H1 (cell line): Measurements from ENCODE around the gene LCNL1. TPM values are rescaled to one million over a fixed set of nuclear protein-coding genes. Genes with fewer than 3 reads are reported as not detected.
A peak's percentile ranks its signal among the peaks of the same experiment; 100 is the strongest.

ENCODE experiments used
- CTCF ChIA-PET: fragments of 300-600 bp; sonication (Branson Sonifier 250); formaldehyde crosslinking; loops from one replicate; lab custom pipeline; 2021; ENCODE audit not compliant: partially characterized antibody; lab: Charles Lee
- POLR2A ChIA-PET: fragments of 300-600 bp; sonication (Branson Sonifier 250); formaldehyde crosslinking; loops from one replicate; lab custom pipeline; 2021; ENCODE audit warnings: inconsistent platforms; ENCODE audit not compliant: partially characterized antibody; lab: Charles Lee
- DNase-seq, 2 experiments: peaks; one replicate each; pipeline versions ENCODE4 v3.0.0 to v3.0.0-alpha.2; 2010 to 2022; ENCODE audit warnings: low spot score in 2 of 2, low read depth in 1 of 2, mixed read lengths in 1 of 2
- FAIRE-seq: peaks from 2 replicates; lab custom pipeline; 2011; peaks lifted over from hg19 to GRCh38; lab: Jason Lieb, UNC
- H2AFZ ChIP-seq: 2 replicates; pipeline ENCODE4 v1.8.1; 2012; ENCODE audit warnings: low read length, inconsistent platforms
- H2AK5ac ChIP-seq: 2 replicates; pipeline ENCODE4 v1.6.1; 2013; ENCODE audit warnings: low read depth, low read length
- H2BK120ac ChIP-seq: replicated peaks from 2 replicates; pipeline ENCODE3; 2013; ENCODE audit warnings: low read depth, low read length, inconsistent platforms
- H2BK12ac ChIP-seq: 2 replicates; pipeline ENCODE4 v1.6.1; 2013; ENCODE audit warnings: low read depth, low read length
- H2BK15ac ChIP-seq: 2 replicates; pipeline ENCODE4 v1.6.1; 2013; ENCODE audit warnings: low read length
- H2BK20ac ChIP-seq: 2 replicates; pipeline ENCODE4 v1.6.1; 2013; ENCODE audit warnings: low read length
- H2BK5ac ChIP-seq: 2 replicates; pipeline ENCODE4 v1.6.1; 2013; ENCODE audit warnings: low read depth, low read length
- H3K14ac ChIP-seq: 2 replicates; pipeline ENCODE4 v1.6.1; 2013; ENCODE audit warnings: inconsistent platforms; ENCODE audit not compliant: insufficient read length
- H3K18ac ChIP-seq: 2 replicates; pipeline ENCODE4 v1.6.1; 2013; ENCODE audit warnings: low read length; ENCODE audit errors: extremely low read depth
- H3K23ac ChIP-seq: 2 replicates; pipeline ENCODE4 v1.6.1; 2013; ENCODE audit warnings: inconsistent platforms; ENCODE audit not compliant: insufficient read length
- H3K23me2 ChIP-seq: 2 replicates; pipeline ENCODE4 v1.6.1; 2013; ENCODE audit warnings: low read depth, low read length
- H3K27ac ChIP-seq: 2 replicates; pipeline ENCODE4 v1.6.1; 2011; ENCODE audit warnings: low read depth, low read length, inconsistent platforms
- H3K27me3 ChIP-seq, 4 experiments: replicated peaks in 1 of 4; 1 replicate in 1 of 4; 2 replicates in 3 of 4; pipeline versions ENCODE4 v1.6.1 to v1.8.1; 2011 to 2013; ENCODE audit warnings: low read length in 3 of 4, mild to moderate bottlenecking in 3 of 4, inconsistent platforms in 2 of 4, mixed read lengths in 2 of 4, moderate library complexity in 1 of 4; ENCODE audit not compliant: control insufficient read depth in 3 of 4, insufficient read depth in 3 of 4; ENCODE audit errors: extremely low read depth in 1 of 4
- H3K36me3 ChIP-seq, 4 experiments: 2 replicates each; pipeline versions ENCODE4 v1.6.1 to v1.8.1; 2011 to 2013; ENCODE audit warnings: mild to moderate bottlenecking in 4 of 4, low read length in 3 of 4, moderate library complexity in 2 of 4, control low read depth in 1 of 4, inconsistent platforms in 1 of 4; ENCODE audit not compliant: insufficient read depth in 4 of 4, control insufficient read depth in 2 of 4
- H3K4ac ChIP-seq: replicated peaks from 2 replicates; pipeline ENCODE3; 2013; ENCODE audit warnings: low read length, low read depth, mixed read lengths, inconsistent platforms; ENCODE audit not compliant: insufficient read length
- H3K4me1 ChIP-seq, 4 experiments: replicated peaks in 1 of 4; 1 replicate in 1 of 4; 2 replicates in 3 of 4; pipeline versions ENCODE4 v1.6.1 to v1.8.1; 2011 to 2013; ENCODE audit warnings: low read length in 3 of 4, inconsistent platforms in 2 of 4, mixed read lengths in 1 of 4; ENCODE audit not compliant: insufficient read depth in 4 of 4, control insufficient read depth in 3 of 4
- H3K4me2 ChIP-seq, 2 experiments: 2 replicates each; pipeline versions ENCODE4 v1.6.1 to v1.8.1; 2011 to 2013; ENCODE audit warnings: low read depth in 2 of 2, low read length in 2 of 2, control low read depth in 1 of 2, inconsistent platforms in 1 of 2, mild to moderate bottlenecking in 1 of 2; ENCODE audit not compliant: insufficient read depth in 1 of 2
- H3K4me3 ChIP-seq, 4 experiments: fragments of 200-600, 300-600 bp in 1 of 4; sonication (generic), shearing (Covaris generic), sonication (Bioruptor Twin) in 1 of 4; 2 replicates each; pipeline versions ENCODE4 v1.5.1 to v1.8.1; 2011 to 2016; ENCODE audit warnings: low read length in 4 of 4, low read depth in 3 of 4, control low read depth in 2 of 4, inconsistent platforms in 2 of 4, mild to moderate bottlenecking in 2 of 4, mixed read lengths in 1 of 4, moderate library complexity in 1 of 4; ENCODE audit not compliant: insufficient read depth in 2 of 4; ENCODE audit errors: extremely low read depth in 1 of 4
- H3K56ac ChIP-seq: replicated peaks from 2 replicates; pipeline ENCODE3; 2013; ENCODE audit warnings: low read depth, mild to moderate bottlenecking, mixed read lengths, low read length, inconsistent platforms; ENCODE audit not compliant: insufficient read length
- H3K79me1 ChIP-seq: 2 replicates; pipeline ENCODE4 v1.6.1; 2013; ENCODE audit warnings: low read depth, low read length, control low read depth
- H3K79me2 ChIP-seq, 2 experiments: 2 replicates each; pipeline versions ENCODE4 v1.6.1 to v1.8.1; 2012 to 2013; ENCODE audit warnings: low read length in 2 of 2, mild to moderate bottlenecking in 2 of 2, inconsistent platforms in 1 of 2; ENCODE audit not compliant: insufficient read depth in 2 of 2, control insufficient read depth in 1 of 2
- H3K9ac ChIP-seq, 4 experiments: replicated peaks in 1 of 4; 1 replicate in 1 of 4; 2 replicates in 3 of 4; pipeline versions ENCODE4 v1.6.1 to v1.8.1; 2011 to 2013; ENCODE audit warnings: low read depth in 3 of 4, low read length in 3 of 4, control low read depth in 2 of 4, mild to moderate bottlenecking in 2 of 4, moderate library complexity in 2 of 4, inconsistent platforms in 1 of 4; ENCODE audit errors: extremely low read depth in 1 of 4
- H3K9me3 ChIP-seq, 2 experiments: 2 replicates each; pipeline versions ENCODE4 v1.6.1 to v1.8.1; 2012 to 2013; ENCODE audit warnings: mild to moderate bottlenecking in 2 of 2, moderate library complexity in 2 of 2, control low read depth in 1 of 2, inconsistent platforms in 1 of 2, low read depth in 1 of 2, low read length in 1 of 2, mixed read lengths in 1 of 2; ENCODE audit not compliant: insufficient read depth in 2 of 2
- H4K20me1 ChIP-seq, 2 experiments: replicated peaks in 1 of 2; 2 replicates each; pipeline versions ENCODE3 to v1.8.1; 2011 to 2013; ENCODE audit warnings: inconsistent platforms in 2 of 2, low read length in 2 of 2, mild to moderate bottlenecking in 1 of 2; ENCODE audit not compliant: insufficient read depth in 2 of 2, control insufficient read depth in 1 of 2
- H4K5ac ChIP-seq: 2 replicates; pipeline ENCODE4 v1.6.1; 2013; ENCODE audit warnings: low read length, low read depth, mixed read lengths, inconsistent platforms; ENCODE audit not compliant: insufficient read length
- H4K8ac ChIP-seq: 2 replicates; pipeline ENCODE4 v1.8.0; 2013; ENCODE audit warnings: mild to moderate bottlenecking, moderate library complexity, low read length, inconsistent platforms; ENCODE audit not compliant: insufficient read depth; ENCODE audit errors: extremely low read depth
- H4K91ac ChIP-seq: replicated peaks from 2 replicates; pipeline ENCODE3; 2013; ENCODE audit warnings: low read length, mixed read lengths, inconsistent platforms; ENCODE audit not compliant: insufficient read length
- E2F6 ChIP-seq: IDR thresholded peaks from 2 replicates; pipeline ENCODE4 v1.6.1; 2012; ENCODE audit warnings: inconsistent platforms
- HDAC6 ChIP-seq: IDR thresholded peaks from one replicate; pipeline ENCODE4 v1.7.1; 2012; ENCODE audit warnings: low read depth, mild to moderate bottlenecking, inconsistent platforms, low read length, moderate library complexity
- SAP30 ChIP-seq: fragments of 300-600 bp; sonication (generic); IDR thresholded peaks from 2 replicates; pipeline ENCODE4 v1.7.1; 2012; ENCODE audit warnings: low read length, moderate library complexity, mild to moderate bottlenecking, inconsistent platforms; ENCODE audit not compliant: insufficient read depth, insufficient replicate concordance
- WGBS, 2 experiments: shearing (Covaris generic) in 1 of 2; methylation state at CpG; one replicate each; pipeline versions ENCODE4 v1.1.6 to v1.1.7; 2013 to 2015; ENCODE audit warnings: low lambda C conversion rate in 2 of 2, mixed read lengths in 2 of 2, inconsistent platforms in 1 of 2, low coverage in 1 of 2, missing lambda C conversion rate in 1 of 2; ENCODE audit not compliant: insufficient replicate concordance in 2 of 2, insufficient coverage in 1 of 2, insufficient read length in 1 of 2; ENCODE audit errors: extremely low coverage in 1 of 2, missing lambda C conversion rate in 1 of 2; 5-methylcytosine and 5-hydroxymethylcytosine counted together
- polyA plus RNA-seq, 7 experiments: library from polyadenylated mRNA; depleted of rRNA in 3 of 7; stranded (reverse) in 5 of 7; unstranded in 2 of 7; fragments of >200 nt in 5 of 7; fragments of 200-250 nt in 2 of 7; gene quantifications; 1 replicate in 5 of 7; 2 replicates in 1 of 7; 4 replicates in 1 of 7; pipeline versions ENCODE4 v1.2.1 to v1.2.3, GENCODE V29; 2011 to 2013; ENCODE audit warnings: missing spikeins in 2 of 7, mixed read lengths in 2 of 7
- total RNA-seq: library from RNA; stranded (reverse); fragmentation: NEBNext Ultra II Directional; extraction: Animal tissue kit (Norgen Biotek cat#: 25700); gene quantifications from 2 replicates; pipeline ENCODE4 v1.2.1, GENCODE V29; 2021
- TF ChIP-seq, protein P1 (sequence below): IDR thresholded peaks from 2 replicates; pipeline ENCODE4 v1.6.1; 2011; ENCODE audit warnings: low read length, improper control_type of control experiment

LCNL1 gene
- total and polyA plus RNA-seq, 2 of the 8 experiments (the other 6 are each of a cell fraction or from before 2014, with no cell fraction given): 0.11 TPM; not detected in 1

- Histone ChIP-seq H4K91ac (no peak overlapping the region), H3K79me2 (no peaks in the 10 kb centered on the region), H3K23ac (no peak overlapping the region), H3K4me2 (no peak overlapping the region), H3K27ac (no peak overlapping the region), H3K79me1 (no peaks in the 10 kb centered on the region), H3K27me3 (peaks cover 1 to 18% (median 12%) of the 10 kb centered on the region in 4 experiments; a peak in 6 of 7 replicates), H2AFZ (no peak overlapping the region), H3K36me3 (no peaks in the 10 kb centered on the region), H3K18ac (no peak overlapping the region), H2BK120ac (no peak overlapping the region), H2BK15ac (no peak overlapping the region), H3K9ac (no peak overlapping the region), H3K23me2 (peaks cover 3% of the 10 kb centered on the region; the same call in 1 of the 2 replicates), H2BK12ac (no peak overlapping the region), H3K4ac (no peak overlapping the region), H4K20me1 (peaks cover 0 to 8% of the 10 kb centered on the region in 2 experiments), H3K9me3 (no peaks in the 10 kb centered on the region), H2BK5ac (0 out of 2 replicates have a peak overlapping the region, but pooled peaks have one; percentile 5), H3K56ac (no peak overlapping the region), H3K4me1 (peaks cover 0 to 9% (median 6%) of the 10 kb centered on the region in 4 experiments; a peak in 5 of 7 replicates), H4K5ac (no peak overlapping the region), H2AK5ac (no peak overlapping the region), H4K8ac (no peak overlapping the region), H3K14ac (no peak overlapping the region), H3K4me3 (no peak overlapping the region), H2BK20ac (no peak overlapping the region)
- FAIRE-seq: no peak
- no peak for DNase-seq
- ChIA-PET CTCF (interaction anchor here (0.8 to 4.7 kb wide), 4 partner anchors 12 to 76 kb away, joined by 4 to 21 read pairs (median 6); partner anchors contain the start of gene PTGDS), POLR2A (interaction anchor here (0.5 kb wide), 1 partner anchor 58 kb away, joined by 3 read pairs; no protein-coding TSS in a partner anchor)
- WGBS, 2 experiments: 90% methylated on average over 15 of the region's 15 CpGs; no CpG with 5 or more reads in 1 of the 2 experiments
- TF ChIP-seq HDAC6 (no peak), E2F6 (no peak), SAP30 (no peak)
- TF ChIP-seq, protein P1, sequence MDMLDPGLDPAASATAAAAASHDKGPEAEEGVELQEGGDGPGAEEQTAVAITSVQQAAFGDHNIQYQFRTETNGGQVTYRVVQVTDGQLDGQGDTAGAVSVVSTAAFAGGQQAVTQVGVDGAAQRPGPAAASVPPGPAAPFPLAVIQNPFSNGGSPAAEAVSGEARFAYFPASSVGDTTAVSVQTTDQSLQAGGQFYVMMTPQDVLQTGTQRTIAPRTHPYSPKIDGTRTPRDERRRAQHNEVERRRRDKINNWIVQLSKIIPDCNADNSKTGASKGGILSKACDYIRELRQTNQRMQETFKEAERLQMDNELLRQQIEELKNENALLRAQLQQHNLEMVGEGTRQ: no peak
Observed at GRCh38 chr9:137023583-137023991, 40.8 kb downstream of the LCNL1 start.
